Measurements from ENCODE around the gene MAGED4B.
"Not testable (repeated sequence)": the region's sequence is repeated elsewhere in the genome, so short reads cannot be mapped to it uniquely, and the experiment has no call there.

MAGED4B gene

GRCh38 chrX:52068666-52069640 lies at the start of gene MAGED4B:
Gene MAGED4B (minus strand): TSS chrX:52069183. CDS start chrX:52068172, 1,011 bp downstream.
- ATAC-seq, DNase-seq: not testable (repeated sequence)

GRCh38 chrX:52118262-52118661 lies 49.3 kb upstream of the MAGED4B start:
- ATAC-seq (no peak), DNase-seq (no peak)

GRCh38 chrX:52082578-52082977 lies 13.6 kb upstream of the MAGED4B start:
- DNase-seq: no peak

GRCh38 chrX:52078131-52078530 lies 9.1 kb upstream of the MAGED4B start:
- DNase-seq (no peak), ATAC-seq (no peak)

More at GRCh38 chrX:52082578-52082977, 13.6 kb upstream of the MAGED4B start:
- ATAC-seq: no peak

- DNase-seq, ATAC-seq: not testable (repeated sequence)
These were observed 26.7 kb downstream of the MAGED4B start for GRCh38 chrX:52042288-52042687.

- DNase-seq: no peak
- no peak for ATAC-seq
These were observed 34.8 kb downstream of the MAGED4B start for GRCh38 chrX:52034211-52034610.

GRCh38 chrX:52031371-52031770 lies 37.6 kb downstream of the MAGED4B start:
- ATAC-seq (no peak), DNase-seq (no peak)

- ATAC-seq: no peak
These were observed 53.2 kb downstream of the MAGED4B start for GRCh38 chrX:52015794-52016193.

More at GRCh38 chrX:52015794-52016193, 53.2 kb downstream of the MAGED4B start:
- no peak for DNase-seq

Measured in stimulated activated naive CD8-positive, alpha-beta T cell treated with anti-CD3 and anti-CD28 coated beads, Interleukin-15, Interleukin-2, amounts not matched to agents 100 U/mL and 50 U/mL, for 24 hours (primary cell).